HG02798 (cell line): ENCODE data around the gene CCNB2.
"Not testable (repeated sequence)": the region's sequence is repeated elsewhere in the genome, so short reads cannot be mapped to it uniquely, and the experiment has no call there.

Experiments
- ATAC-seq: cut with Tn5 transposase; IDR thresholded peaks from one replicate; pipeline ENCODE4 v1.9.1; 2021; ENCODE audit warnings: mild to moderate bottlenecking; ENCODE audit not compliant: unreplicated experiment, poor library complexity

Gene CCNB2

GRCh38 chr15:59162080-59162479 is 57.1 kb downstream of the CCNB2 start:
- not testable (repeated sequence) for ATAC-seq

- ATAC-seq, result no peak
Measured at GRCh38 chr15:59165726-59166125, 60.8 kb downstream of the CCNB2 start.

- ATAC-seq, result no peak
Measured at GRCh38 chr15:59166166-59166565, 61.2 kb downstream of the CCNB2 start.

GRCh38 chr15:59166601-59167265 is 61.8 kb downstream of the CCNB2 start:
- ATAC-seq, result no peak

GRCh38 chr15:59168536-59168935 is 63.6 kb downstream of the CCNB2 start:
- no peak for ATAC-seq

- no peak for ATAC-seq
Measured at GRCh38 chr15:59169251-59169708, 64.3 kb downstream of the CCNB2 start.

- no peak for ATAC-seq
Measured at GRCh38 chr15:59170295-59171066, 65.5 kb downstream of the CCNB2 start.

GRCh38 chr15:59171067-59171397 is 66.1 kb downstream of the CCNB2 start:
- no peak for ATAC-seq

- ATAC-seq, result no peak
Measured at GRCh38 chr15:59172289-59172901, 67.4 kb downstream of the CCNB2 start.

GRCh38 chr15:59173194-59173593 is 68.2 kb downstream of the CCNB2 start:
- ATAC-seq, result no peak

GRCh38 chr15:59174151-59174834 is 69.3 kb downstream of the CCNB2 start:
- no peak for ATAC-seq
